Smooth muscle cell (in vitro differentiated cells): Measurements from ENCODE around the gene CCHCR1. TPM values are rescaled to one million over a fixed set of nuclear protein-coding genes. Genes with fewer than 3 reads are reported as not detected.

Source experiments
- DNase-seq: peaks from one replicate; lab custom pipeline; 2025; ENCODE audit not compliant: unreplicated experiment; lab: John Stamatoyannopoulos, UW
- H2AFZ ChIP-seq: fragments of 200-600 bp; sonication (generic); 2 replicates; pipeline ENCODE4 v1.6.0; 2016; ENCODE audit warnings: antibody characterized with exemption, low read depth, mild to moderate bottlenecking
- H3F3A ChIP-seq: fragments of 200-600 bp; sonication (generic); 2 replicates; pipeline ENCODE4 v1.6.0; 2017; ENCODE audit warnings: antibody characterized with exemption, low read depth
- H3K27ac ChIP-seq: fragments of 200-600 bp; sonication (generic); 2 replicates; pipeline ENCODE4 v1.5.1; 2016; ENCODE audit warnings: low read depth, mild to moderate bottlenecking
- H3K27me3 ChIP-seq: fragments of 200-600 bp; sonication (generic); 2 replicates; pipeline ENCODE4 v1.6.1; 2016; ENCODE audit warnings: low read depth, mild to moderate bottlenecking
- H3K36me3 ChIP-seq: fragments of 200-600 bp; sonication (generic); 2 replicates; pipeline ENCODE4 v1.5.1; 2016; ENCODE audit warnings: low read depth
- H3K4me1 ChIP-seq: fragments of 200-600 bp; sonication (generic); 2 replicates; pipeline ENCODE4 v1.5.1; 2016; ENCODE audit warnings: low read depth
- H3K4me2 ChIP-seq: fragments of 200-600 bp; sonication (generic); 2 replicates; pipeline ENCODE4 v1.6.0; 2016; ENCODE audit warnings: mild to moderate bottlenecking
- H3K4me3 ChIP-seq: fragments of 200-600 bp; sonication (generic); 2 replicates; pipeline ENCODE4 v1.5.1; 2016; ENCODE audit warnings: mild to moderate bottlenecking
- H3K79me2 ChIP-seq: fragments of 200-600 bp; sonication (generic); 2 replicates; pipeline ENCODE4 v1.6.0; 2016; ENCODE audit warnings: low read depth, mild to moderate bottlenecking
- H3K9ac ChIP-seq: fragments of 200-600 bp; sonication (generic); 2 replicates; pipeline ENCODE4 v1.6.0; 2016; ENCODE audit warnings: low read depth
- H3K9me3 ChIP-seq: fragments of 200-600 bp; sonication (generic); replicated peaks from 2 replicates; pipeline ENCODE4 v1.5.1; 2016; ENCODE audit warnings: low read depth
- H4K20me1 ChIP-seq: fragments of 200-600 bp; sonication (generic); 2 replicates; pipeline ENCODE4 v1.6.0; 2016; ENCODE audit warnings: low read depth
- CTCF ChIP-seq: fragments of 200-600 bp; sonication (generic); IDR thresholded peaks from 2 replicates; pipeline ENCODE4 v1.5.1; 2017; ENCODE audit warnings: borderline replicate concordance, mild to moderate bottlenecking, antibody characterized with exemption; ENCODE audit not compliant: insufficient read depth, poor library complexity, severe bottlenecking
- WGBS: methylation state at CpG from one replicate; pipeline ENCODE4 v1.1.7; 2016; ENCODE audit warnings: low lambda C conversion rate; 5-methylcytosine and 5-hydroxymethylcytosine counted together
- polyA plus RNA-seq: library from polyadenylated mRNA; unstranded; fragments of >200 nt; fragmentation: Nextera tagmentation; extraction: Ambion mirVana; gene quantifications from 2 replicates; pipeline ENCODE4 v1.2.1, GENCODE V29; 2016
- total RNA-seq: library from RNA; depleted of rRNA; stranded (reverse); fragments of >200 nt; gene quantifications from 2 replicates; pipeline ENCODE4 v1.2.3, GENCODE V29; 2014

Gene CCHCR1
- total and polyA plus RNA-seq, 2 experiments from 2014 or later = 8.2 to 15.0 TPM

GRCh38 chr6:31138982-31139381, 18.6 kb downstream of the CCHCR1 start, which contains the start of gene PSORS1C2:
Gene PSORS1C2 (minus strand): TSS chr6:31139066. CDS start chr6:31139026, 40 bp downstream.
- Histone ChIP-seq H3K79me2 (no peaks in the 10 kb centered on the region), H3K36me3 (no peaks in the 10 kb centered on the region), H3K9me3 (no peaks in the 10 kb centered on the region), H3K9ac (no peak within 1 kb of the TSS), H3K27me3 (no peaks in the 10 kb centered on the region), H3K27ac (no peak within 1 kb of the TSS), H4K20me1 (no peaks in the 10 kb centered on the region), H2AFZ (no peak within 1 kb of the TSS), H3K4me3 (no peak within 1 kb of the TSS), H3K4me1 (peaks cover 8% of the 10 kb centered on the region), H3K4me2 (peak within 1 kb of the TSS; percentile 82), H3F3A (no peaks in the 10 kb centered on the region)
- DNase-seq = no peak
- no peak for TF ChIP-seq CTCF
- WGBS = 68% methylated on average over 4 of the region's 4 CpGs

GRCh38 chr6:31135710-31136109, 21.9 kb downstream of the CCHCR1 start:
- DNase-seq = no peak
- Histone ChIP-seq H3K4me2 (no peak overlapping the region), H4K20me1 (no peaks in the 10 kb centered on the region), H3K27me3 (no peaks in the 10 kb centered on the region), H3K36me3 (no peaks in the 10 kb centered on the region), H3F3A (no peaks in the 10 kb centered on the region), H3K27ac (no peak overlapping the region), H3K9me3 (no peaks in the 10 kb centered on the region), H3K79me2 (no peaks in the 10 kb centered on the region), H3K4me3 (no peak overlapping the region), H2AFZ (no peak overlapping the region), H3K9ac (no peak overlapping the region), H3K4me1 (no peaks in the 10 kb centered on the region)
- TF ChIP-seq CTCF = no peak
- 96% methylated on average over 10 of the region's 10 CpGs for WGBS

GRCh38 chr6:31132806-31133205, 24.8 kb downstream of the CCHCR1 start:
- Histone ChIP-seq H3K4me3 (no peak overlapping the region), H4K20me1 (no peaks in the 10 kb centered on the region), H3K9me3 (no peaks in the 10 kb centered on the region), H3K9ac (no peak overlapping the region), H3F3A (no peaks in the 10 kb centered on the region), H3K4me1 (no peaks in the 10 kb centered on the region), H3K36me3 (no peaks in the 10 kb centered on the region), H3K27me3 (no peaks in the 10 kb centered on the region), H3K27ac (no peak overlapping the region), H3K4me2 (no peak overlapping the region), H3K79me2 (no peaks in the 10 kb centered on the region), H2AFZ (no peak overlapping the region)
- WGBS = 90% methylated on average over 6 of the region's 6 CpGs
- no peak for TF ChIP-seq CTCF
- no peak for DNase-seq

- Histone ChIP-seq H3K27me3 (no peaks in the 10 kb centered on the region), H3K79me2 (no peaks in the 10 kb centered on the region), H2AFZ (no peak overlapping the region), H4K20me1 (no peaks in the 10 kb centered on the region), H3K4me2 (no peak overlapping the region), H3K36me3 (no peaks in the 10 kb centered on the region), H3K9ac (no peak overlapping the region), H3K4me1 (no peaks in the 10 kb centered on the region), H3F3A (no peaks in the 10 kb centered on the region), H3K9me3 (no peaks in the 10 kb centered on the region), H3K4me3 (no peak overlapping the region), H3K27ac (no peak overlapping the region)
- DNase-seq = no peak
- no peak for TF ChIP-seq CTCF
- 86% methylated on average over 3 of the region's 3 CpGs for WGBS
Observed at GRCh38 chr6:31131595-31131994, 26.0 kb downstream of the CCHCR1 start.
